ENCODE measurements around the gene DQX1. TPM values are rescaled to one million over a fixed set of nuclear protein-coding genes. Genes with fewer than 3 reads are reported as not detected.

Gene DQX1
- total and polyA plus RNA-seq, 9 of the 15 experiments (the other 6 are each of a cell fraction or from before 2014, with no cell fraction given) = 0.04 to 0.38 (median 0.18) TPM; not detected in 1

DNA sequence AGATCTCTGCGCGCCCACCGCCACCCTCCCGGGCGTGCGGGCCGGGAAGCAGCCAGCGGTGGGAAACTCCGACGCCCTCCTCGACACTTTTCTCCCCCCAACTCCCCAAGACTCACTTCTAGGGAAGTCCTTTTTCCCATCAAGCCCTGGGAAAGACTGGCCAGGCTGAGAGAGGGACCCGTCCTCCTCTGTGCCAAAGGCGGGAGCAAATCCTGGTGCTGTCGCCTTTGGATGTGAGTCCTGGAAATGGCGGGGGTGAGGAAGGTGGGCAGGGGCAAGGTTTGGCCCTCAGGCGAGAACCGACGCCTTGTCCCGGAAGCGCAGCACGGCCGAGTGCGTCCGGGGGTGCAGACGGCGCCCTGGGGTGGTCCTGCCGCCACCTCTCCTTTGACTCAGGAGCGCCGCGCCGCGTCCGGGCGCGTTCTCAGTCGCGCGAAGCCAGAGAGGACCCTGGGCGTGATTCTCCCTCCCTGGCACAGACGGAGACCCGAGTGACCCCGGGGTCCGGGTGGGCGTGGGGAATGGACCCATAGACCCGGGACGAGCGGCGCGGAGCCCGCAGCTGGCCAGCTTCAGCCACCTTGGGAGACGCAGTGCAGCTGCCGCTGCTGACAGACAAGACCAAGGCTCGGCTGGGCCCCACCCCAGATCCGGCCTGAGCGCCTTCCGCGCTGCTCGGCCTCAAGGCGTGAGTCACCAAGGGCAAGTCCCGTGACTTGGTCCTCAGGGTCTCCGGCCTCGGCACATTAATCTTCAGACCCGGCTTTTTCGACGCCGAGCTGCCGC lies 23.1 kb downstream of the DQX1 start (continued):
- TF ChIP-seq, protein P1, sequence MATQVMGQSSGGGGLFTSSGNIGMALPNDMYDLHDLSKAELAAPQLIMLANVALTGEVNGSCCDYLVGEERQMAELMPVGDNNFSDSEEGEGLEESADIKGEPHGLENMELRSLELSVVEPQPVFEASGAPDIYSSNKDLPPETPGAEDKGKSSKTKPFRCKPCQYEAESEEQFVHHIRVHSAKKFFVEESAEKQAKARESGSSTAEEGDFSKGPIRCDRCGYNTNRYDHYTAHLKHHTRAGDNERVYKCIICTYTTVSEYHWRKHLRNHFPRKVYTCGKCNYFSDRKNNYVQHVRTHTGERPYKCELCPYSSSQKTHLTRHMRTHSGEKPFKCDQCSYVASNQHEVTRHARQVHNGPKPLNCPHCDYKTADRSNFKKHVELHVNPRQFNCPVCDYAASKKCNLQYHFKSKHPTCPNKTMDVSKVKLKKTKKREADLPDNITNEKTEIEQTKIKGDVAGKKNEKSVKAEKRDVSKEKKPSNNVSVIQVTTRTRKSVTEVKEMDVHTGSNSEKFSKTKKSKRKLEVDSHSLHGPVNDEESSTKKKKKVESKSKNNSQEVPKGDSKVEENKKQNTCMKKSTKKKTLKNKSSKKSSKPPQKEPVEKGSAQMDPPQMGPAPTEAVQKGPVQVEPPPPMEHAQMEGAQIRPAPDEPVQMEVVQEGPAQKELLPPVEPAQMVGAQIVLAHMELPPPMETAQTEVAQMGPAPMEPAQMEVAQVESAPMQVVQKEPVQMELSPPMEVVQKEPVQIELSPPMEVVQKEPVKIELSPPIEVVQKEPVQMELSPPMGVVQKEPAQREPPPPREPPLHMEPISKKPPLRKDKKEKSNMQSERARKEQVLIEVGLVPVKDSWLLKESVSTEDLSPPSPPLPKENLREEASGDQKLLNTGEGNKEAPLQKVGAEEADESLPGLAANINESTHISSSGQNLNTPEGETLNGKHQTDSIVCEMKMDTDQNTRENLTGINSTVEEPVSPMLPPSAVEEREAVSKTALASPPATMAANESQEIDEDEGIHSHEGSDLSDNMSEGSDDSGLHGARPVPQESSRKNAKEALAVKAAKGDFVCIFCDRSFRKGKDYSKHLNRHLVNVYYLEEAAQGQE (IDR thresholded peaks at IDR 0.05; ENCODE audit: borderline replicate concordance) = peak; percentile 30
- TF ChIP-seq, protein P1 (CRISPR knock-in tag; IDR thresholded peaks at IDR 0.05; ENCODE audit: low read depth) = no peak; the same call in none of the 2 replicates
- TF ChIP-seq WHSC1 (IDR thresholded peaks at IDR 0.05; ENCODE audit: low read length) = no peak
- TF ChIP-seq, protein P2, sequence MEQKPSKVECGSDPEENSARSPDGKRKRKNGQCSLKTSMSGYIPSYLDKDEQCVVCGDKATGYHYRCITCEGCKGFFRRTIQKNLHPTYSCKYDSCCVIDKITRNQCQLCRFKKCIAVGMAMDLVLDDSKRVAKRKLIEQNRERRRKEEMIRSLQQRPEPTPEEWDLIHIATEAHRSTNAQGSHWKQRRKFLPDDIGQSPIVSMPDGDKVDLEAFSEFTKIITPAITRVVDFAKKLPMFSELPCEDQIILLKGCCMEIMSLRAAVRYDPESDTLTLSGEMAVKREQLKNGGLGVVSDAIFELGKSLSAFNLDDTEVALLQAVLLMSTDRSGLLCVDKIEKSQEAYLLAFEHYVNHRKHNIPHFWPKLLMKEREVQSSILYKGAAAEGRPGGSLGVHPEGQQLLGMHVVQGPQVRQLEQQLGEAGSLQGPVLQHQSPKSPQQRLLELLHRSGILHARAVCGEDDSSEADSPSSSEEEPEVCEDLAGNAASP (IDR thresholded peaks at IDR 0.05) = no peak
- TF ChIP-seq, protein P3, sequence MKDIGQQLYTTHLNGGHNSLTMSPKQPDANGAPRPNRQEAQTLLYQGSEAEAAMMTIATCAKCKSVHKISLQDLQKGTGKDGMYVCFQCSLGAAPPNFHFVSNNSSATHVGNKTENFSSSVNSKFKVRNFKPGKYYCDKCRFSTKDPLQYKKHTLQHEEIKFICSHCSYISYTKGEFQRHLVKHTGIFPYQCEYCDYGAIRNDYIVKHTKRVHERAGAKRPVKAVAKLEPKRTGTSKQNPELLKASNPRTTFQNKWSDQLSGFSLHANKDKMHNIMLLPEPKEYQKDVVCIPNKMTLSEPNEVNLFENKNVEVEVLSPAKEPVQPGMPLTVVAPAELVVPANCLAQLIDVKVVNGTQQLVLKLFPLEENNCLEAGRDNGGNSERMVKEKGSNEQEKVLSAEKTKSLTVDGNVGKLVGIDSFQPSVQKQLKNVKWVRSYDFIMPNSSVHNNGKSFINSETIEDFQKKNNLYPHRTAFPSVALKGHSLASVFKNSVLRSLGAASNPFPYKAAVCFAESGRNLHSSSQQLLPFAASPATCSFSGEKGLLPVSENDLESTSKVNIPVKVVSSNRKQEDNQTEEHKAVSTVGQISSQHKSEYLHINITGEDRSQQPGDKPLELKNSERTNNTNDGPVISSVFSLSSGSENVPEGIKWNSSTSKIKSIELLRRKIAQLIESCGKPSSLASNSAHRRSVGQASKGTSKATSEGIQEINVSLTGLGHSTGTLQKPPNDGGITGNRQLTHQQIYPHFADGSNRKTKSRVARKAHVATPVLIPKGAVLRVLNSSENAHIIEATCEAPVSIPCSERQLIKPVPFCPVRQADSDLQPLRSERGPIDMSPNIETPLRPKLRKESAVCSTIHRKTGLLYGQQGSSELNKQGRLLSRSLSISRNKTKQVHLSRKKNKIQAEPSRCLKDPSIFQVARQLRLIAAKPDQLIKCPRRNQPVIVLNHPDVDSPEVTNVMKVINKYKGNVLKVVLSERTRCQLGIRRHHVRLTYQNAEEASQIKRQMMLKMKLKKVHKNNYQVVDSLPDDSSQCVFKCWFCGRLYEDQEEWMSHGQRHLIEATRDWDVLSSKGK (CRISPR knock-in tag; IDR thresholded peaks at IDR 0.05) = no peak
- TF ChIP-seq EZH2 (IDR thresholded peaks at IDR 0.05; ENCODE audit: borderline replicate concordance, low read depth, low read length) = no peak
- TF ChIP-seq ZNF589 (CRISPR knock-in tag; IDR thresholded peaks at IDR 0.05; ENCODE audit: low read depth) = no peak
- TF ChIP-seq, protein P4, sequence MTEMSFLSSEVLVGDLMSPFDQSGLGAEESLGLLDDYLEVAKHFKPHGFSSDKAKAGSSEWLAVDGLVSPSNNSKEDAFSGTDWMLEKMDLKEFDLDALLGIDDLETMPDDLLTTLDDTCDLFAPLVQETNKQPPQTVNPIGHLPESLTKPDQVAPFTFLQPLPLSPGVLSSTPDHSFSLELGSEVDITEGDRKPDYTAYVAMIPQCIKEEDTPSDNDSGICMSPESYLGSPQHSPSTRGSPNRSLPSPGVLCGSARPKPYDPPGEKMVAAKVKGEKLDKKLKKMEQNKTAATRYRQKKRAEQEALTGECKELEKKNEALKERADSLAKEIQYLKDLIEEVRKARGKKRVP (CRISPR knock-in tag; IDR thresholded peaks at IDR 0.05) = no peak
- TF ChIP-seq MED1 (CRISPR knock-in tag; IDR thresholded peaks at IDR 0.05; ENCODE audit: borderline replicate concordance) = no peak; the same call in 1 of the 2 replicates
- TF ChIP-seq ZNF311 (CRISPR knock-in tag; IDR thresholded peaks at IDR 0.05) = no peak
- peak; percentile 63 for TF ChIP-seq MTA3 (IDR thresholded peaks at IDR 0.05; ENCODE audit: borderline replicate concordance)

Measured in K562 (cell line).